GM18505 (cell line): Measurements from ENCODE around the gene TCTN1.

Source experiments
- ATAC-seq: cut with Tn5 transposase; IDR thresholded peaks from one replicate; pipeline ENCODE4 v1.9.1; 2021; ENCODE audit not compliant: unreplicated experiment
- POLR2A ChIP-seq: IDR thresholded peaks from 4 replicates; pipeline ENCODE4 v1.6.1; 2011; ENCODE audit warnings: borderline replicate concordance; ENCODE audit not compliant: insufficient read depth, insufficient read length; ENCODE audit errors: extremely low read depth

Gene TCTN1

DNA sequence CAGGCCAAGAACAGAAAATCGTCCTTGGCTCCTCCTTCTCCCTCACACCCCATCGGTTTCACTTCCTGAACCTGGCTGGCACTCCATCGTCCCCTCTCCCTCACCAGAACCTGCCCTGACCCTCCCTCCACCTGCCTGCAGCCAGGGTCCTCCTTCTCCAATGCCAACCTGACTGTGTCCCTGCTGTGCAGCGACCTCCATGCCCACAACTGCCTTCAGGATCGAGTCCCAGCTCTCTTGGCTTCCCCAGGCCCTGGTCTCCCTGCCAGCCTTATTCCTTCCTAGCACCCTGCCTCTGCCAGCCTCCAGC is 55.2 kb downstream of the TCTN1 start:
- ATAC-seq: peak; percentile 22

DNA sequence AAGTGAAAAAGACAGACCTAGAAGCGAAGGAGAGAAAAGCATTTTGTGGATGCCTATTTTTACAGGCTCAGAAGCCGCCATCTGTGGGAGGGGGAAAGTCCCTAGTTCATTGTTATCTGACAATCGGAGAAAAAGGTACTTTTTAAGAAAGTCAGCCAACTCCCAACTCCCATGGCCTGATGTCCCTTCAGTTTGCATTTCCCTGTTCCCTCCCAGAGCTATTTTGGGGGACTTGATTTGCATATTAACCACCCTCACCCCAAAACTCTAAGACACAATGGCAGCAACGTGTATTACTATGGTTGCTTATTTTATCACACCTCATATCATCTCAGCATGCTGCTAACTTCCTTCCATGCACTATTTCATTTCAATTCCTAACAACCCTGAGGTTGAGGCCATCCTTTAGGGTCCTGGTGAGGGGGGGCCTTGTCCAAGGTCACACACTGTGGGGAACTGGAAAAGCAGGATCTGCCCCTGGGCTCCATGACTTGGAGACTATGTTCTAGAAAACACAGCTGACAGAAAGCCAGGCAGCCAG is 56.3 kb downstream of the TCTN1 start:
- peak; percentile 43 for ATAC-seq
- TF ChIP-seq POLR2A: peak; percentile 66

More for the DNA sequence above, 55.2 kb downstream of the TCTN1 start:
- no peak for TF ChIP-seq POLR2A

DNA sequence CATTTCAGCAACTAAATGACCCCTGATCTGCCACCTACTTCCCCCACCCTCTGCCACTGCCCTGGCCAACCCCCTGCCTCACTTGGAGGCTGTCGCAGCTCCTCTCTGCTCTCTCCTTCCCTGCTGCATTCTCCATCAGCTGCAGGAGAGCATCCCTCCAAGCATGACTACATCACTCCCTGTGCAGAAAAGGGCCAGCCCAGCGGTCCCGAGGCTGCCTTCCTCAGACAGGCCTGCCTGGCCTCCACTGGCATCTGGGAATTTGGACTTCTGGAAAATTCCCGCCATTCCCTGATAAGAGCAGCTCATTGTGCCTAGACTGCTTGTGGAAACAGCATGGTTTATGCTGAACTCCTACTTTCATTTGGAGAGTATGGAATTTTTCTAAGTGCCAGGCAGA is 62.2 kb downstream of the TCTN1 start:
- no peak for ATAC-seq
- TF ChIP-seq POLR2A: peak; percentile 13

DNA sequence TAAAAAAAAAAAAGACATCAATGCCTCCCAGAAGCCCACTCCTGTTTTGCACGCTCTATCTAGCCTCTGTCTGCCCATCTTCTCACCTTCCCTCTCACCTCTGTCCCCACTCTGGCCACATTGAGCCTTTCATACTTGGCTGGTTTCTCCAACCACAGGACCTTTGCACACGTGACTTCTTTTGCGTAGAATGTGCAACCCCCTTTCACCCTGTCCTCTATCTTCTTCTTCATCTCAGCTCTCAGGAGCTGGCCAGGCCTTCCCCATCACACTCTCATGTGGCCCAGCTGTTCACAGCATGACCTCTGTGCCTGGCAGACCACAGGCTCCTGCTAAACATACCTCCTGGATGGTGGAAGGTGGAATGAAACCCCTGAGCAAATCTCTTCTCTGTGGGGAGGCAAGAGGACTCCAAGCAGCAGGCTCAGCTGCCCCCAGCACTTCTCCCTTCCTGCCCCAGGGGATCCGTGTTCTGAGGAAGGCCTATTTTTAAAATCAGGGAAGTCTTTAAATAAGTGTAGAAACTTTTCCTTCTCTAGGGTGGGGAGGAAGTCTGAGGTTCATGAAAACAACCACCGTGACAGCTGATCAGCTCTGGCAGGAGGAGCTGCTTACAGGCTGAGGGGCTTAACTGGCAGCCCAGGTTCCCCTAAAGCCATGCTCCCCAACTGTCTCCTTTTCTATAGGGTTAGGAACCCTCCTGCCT is 63.4 kb downstream of the TCTN1 start:
- peak; percentile 76 for ATAC-seq
- peak; percentile 38 for TF ChIP-seq POLR2A

DNA sequence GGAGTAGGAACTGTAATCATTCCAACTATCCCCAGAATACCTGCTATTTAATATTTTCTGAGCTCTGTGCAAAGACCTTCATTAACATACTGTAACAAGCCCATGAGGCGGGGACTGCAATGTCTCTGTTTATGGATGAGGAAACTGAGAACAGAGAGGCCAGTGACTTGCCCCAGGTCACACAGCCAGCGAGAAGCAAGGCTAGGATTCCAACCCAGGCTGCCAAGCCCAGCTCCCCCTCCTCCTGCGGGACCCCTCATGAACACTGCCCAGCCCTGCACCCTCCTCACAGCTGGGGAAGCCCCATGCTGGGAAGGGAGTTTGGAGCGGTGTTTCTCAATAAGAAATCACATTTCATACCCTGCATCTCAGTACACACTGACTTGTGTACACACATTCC is 64.1 kb downstream of the TCTN1 start:
- ATAC-seq: no peak
- TF ChIP-seq POLR2A: no peak

DNA sequence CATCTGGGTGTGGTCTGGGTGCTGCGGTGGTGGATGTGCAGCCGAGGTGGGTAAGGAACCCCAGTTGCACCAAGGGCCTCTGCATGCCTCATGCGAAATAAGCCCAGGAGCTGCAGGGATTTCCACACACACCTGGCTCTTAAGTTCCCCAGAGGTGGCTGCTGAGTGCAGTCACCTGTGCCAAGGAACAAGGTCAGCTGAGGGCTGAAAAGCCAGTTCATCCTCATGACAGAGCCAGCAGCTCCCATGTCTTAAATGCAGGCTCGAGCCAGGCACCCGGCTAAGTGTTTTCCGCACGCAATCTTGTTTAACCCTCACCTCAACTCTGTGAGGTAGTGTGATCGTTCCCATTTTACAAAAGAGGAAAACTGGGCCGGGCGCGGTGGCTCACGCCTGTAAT is 65.3 kb downstream of the TCTN1 start:
- no peak for TF ChIP-seq POLR2A
- ATAC-seq: no peak

DNA sequence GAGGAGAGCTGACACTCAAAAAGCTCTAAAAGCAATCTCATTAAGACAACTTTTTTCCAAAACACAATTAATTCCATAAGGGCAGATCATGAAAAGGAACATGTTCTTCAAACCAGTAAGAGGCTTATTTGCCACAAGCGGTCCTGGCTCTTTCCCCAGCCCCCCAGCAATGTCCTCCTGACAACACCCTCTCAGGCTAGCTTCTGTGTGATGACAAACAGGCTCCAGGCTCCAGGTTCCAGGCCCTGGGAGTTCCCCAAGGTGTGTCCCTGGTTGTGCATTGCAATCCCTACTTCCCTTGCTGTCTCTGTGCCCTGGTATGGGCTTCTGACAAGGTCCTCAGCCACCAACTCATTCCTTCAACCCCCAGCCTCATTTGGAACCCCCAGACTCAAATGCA is 66.1 kb downstream of the TCTN1 start:
- ATAC-seq: no peak
- TF ChIP-seq POLR2A: no peak

DNA sequence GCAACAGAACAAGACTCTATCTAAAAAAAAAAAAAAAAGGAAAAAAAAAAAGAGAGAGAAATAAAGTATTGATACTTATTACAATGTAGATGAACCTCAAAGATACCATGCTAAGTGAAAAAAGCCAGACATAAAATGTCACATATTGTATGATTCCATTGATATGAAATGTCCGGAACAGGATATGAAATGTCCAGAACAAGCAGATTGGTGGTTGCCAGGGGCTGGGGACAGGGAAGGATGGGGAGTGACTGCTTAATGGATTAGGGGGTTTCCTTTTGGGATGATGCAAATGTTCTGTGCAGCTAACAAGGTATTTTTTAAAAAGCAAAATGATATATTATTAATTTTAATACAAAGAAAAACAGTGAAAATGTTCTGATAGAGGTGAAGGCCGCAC is 70.0 kb downstream of the TCTN1 start:
- TF ChIP-seq POLR2A: no peak
- ATAC-seq: no peak

DNA sequence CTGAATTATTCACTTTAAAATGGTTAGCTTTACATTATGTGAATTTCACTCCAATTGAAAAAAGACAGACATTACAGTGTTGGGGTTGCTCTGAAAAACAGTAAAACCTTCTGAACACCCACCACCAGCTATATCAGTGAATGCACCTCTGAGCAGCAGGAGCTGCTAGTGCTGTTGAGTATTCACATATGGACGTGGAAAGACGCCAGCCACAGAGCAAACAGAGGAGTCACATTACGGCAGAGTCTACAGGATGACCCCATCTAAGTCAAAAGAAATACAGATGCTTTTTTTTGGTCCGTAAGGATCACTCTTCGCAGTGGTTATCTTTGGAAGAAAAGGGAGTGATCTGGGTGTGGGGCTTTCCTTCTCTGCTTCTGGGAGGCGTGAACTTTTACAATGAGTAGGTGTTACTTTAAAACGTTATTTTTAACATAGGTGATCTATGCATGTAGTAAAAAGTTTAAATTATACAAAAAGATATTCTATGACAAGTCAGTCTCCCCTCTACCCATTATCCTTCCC is 70.4 kb downstream of the TCTN1 start:
- no peak for ATAC-seq
- peak; percentile 39 for TF ChIP-seq POLR2A

- TF ChIP-seq POLR2A: no peak
- ATAC-seq: no peak
These were observed 72.5 kb downstream of the TCTN1 start for GRCh38 chr12:110686294-110686903.

GRCh38 chr12:110687396-110688169 is 73.7 kb downstream of the TCTN1 start:
- ATAC-seq: no peak

GRCh38 chr12:110688446-110689280 is 74.7 kb downstream of the TCTN1 start, which contains the start of gene HVCN1:
Gene HVCN1 (minus strand): TSS chr12:110689115. CDS start chr12:110683245, 5,870 bp downstream.
- no peak for TF ChIP-seq POLR2A
- peak; percentile 27 for ATAC-seq

More at GRCh38 chr12:110687396-110688169, 73.7 kb downstream of the TCTN1 start:
- TF ChIP-seq POLR2A: peak; percentile 63
